HS-27A (cell line): Measurements from ENCODE around the gene HPS3.

Experiments used
- DNase-seq: peaks from one replicate; pipeline ENCODE4 v3.0.0-alpha.2; 2012; ENCODE audit warnings: low read depth, missing footprints

Gene HPS3

DNA sequence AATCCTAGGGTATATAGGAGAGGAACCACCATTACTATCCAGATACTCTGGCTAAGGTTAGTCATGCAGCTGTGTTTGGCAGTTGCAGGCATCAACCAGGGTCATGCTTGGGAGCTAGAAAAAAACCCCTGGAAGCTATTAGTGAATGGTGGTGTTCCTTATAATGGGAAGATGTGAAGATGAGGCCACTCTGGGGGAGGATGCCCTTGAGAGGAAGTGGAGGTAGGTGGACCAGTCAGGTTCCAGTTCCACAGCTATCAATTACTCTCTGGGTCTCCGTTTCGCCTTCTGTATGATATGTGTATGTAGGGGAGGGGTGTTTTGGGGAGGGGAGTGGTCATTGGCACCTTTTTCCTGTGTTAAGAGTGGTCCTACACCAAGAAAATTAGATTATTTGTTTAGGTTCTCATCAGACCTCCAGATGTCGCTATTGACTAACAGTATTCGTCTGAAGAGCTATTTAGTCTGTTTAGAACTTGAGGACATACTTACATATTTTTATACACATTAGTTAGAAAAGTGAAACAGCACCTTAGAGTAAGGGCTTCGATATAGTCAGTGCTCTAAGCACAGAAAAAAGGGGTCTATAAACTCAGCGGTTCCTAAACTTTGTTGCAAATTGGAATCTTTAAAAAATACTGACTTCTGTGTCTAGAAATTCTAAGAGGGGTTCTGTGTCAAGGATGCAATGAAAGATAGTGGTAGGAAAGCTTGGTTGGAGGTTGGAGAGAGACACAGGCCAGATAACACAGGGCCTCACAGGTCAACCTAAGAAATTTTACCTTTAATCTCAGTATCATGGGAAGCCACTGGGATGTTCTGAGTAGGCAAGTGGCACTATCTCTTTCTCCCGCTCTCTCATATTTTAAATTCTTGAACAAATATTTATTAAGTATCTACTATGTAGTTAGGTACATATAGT lies 9.1 kb upstream of the HPS3 start:
- peak; percentile 49 for DNase-seq

DNA sequence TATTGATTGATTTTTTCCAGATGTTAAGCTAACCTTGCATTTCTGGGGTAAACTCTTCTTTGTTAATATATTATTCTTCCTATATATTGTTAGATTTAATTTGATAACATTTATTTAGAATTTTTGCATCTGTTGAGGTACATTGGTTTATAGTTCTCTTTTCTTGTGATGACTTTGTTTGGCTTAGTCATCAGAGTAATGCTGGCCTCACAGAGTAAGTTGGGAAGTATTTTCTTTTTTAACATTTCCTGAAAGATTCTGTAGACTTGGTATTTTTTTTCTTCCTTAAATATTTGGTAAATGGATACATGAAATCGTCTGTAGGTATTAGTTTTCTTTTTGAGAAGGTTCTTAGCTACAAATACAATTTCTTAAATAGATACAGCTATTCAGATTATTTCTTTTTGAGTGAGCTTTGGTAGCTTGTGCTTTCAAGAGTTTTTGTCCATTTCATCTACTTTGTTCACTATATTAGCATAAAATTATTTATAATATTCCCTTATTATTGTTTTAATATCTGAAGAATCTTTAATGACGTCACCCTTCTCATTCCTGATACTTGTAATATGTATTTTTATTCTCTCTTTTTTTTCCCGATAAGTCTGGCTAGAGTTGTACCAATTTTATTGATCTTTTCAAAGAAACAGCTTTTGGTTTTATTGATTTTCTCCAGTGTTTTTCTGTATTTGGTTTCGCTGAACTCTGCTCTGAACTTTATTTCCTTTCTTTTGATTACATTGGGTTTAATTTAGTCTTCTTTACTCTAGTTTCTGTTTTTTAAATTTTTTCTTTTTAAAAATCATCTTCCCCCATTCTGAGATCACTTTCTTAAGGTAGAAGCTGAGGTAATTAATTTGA lies 6.5 kb upstream of the HPS3 start:
- DNase-seq, result no peak

DNA sequence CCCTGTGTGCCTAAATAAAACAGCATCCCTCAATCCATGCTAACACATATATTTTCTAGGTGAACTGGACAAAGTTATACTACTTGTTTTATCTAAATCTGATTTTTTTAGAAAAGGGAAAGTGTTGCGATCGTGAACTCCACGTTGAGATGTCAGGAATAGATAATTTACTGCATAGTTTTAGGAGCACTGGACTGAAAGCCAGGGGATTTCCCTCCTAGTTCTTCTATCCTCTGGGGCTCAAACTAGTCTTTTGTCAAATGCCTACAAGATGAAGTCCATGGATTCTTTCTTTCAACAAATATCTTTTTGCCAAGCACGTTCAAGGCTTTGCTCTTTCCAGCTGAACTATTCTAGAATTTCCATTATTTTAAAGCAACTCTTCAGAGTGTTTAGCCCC lies 617 bp upstream of the HPS3 start:
- no peak for DNase-seq

DNA sequence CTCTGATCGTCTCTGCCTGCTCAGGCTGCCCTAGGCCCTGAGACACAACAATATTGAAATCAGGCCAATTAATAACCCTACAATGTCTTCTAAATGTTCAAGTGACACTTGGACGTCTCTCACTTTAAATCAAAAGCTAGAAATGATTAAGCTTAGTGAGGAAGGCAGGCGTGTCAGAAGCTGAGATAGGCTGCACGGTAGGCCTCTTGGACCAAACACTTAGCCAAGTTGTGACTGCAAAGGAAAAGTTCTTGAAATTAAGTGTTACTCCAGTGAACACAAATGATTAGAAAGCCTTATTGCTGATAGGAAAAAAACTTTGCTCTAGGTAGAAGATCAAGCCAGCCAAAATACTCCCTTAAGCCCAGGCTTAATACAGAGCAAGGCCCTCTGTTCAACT lies 2.2 kb downstream of the HPS3 start:
- no peak for DNase-seq

DNA sequence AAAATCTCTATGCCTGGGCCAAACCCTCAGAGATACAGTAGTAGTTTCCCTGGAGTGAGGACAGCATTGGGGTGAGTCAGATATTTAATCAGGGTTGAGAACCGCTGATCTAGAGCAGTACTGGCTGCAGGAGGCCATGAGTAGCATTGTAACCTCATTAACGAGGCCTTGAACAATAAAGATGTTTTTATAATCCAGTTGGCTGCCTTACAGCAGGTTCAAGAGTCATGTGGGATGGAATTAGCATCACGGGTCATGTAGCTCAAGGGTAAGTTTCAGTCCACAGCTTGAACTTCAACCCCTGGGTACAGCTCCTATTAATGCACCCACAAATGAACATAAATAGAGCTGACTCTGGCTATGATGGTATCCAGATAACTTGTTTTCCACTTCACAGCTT lies 5.1 kb downstream of the HPS3 start:
- no peak for DNase-seq

DNA sequence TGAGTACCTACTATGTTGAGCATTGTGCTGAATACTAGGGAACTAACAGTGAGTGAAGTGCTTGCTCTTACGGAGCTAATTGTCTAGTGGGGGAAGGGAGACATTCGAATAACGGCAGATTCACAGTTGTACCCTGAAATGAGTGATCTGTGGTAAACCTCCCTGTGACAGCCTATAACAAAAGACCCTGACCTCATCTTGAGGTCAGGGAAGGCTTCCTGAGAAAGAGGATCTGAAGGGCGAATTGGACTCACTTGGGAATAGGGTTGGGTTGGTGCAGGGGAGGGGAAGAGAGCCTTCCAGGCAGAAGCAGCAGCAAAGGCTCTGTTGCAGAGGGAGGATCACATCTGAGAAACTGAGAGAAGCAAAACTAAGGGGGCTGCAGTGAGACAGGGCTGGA lies 13.2 kb downstream of the HPS3 start:
- DNase-seq, result no peak

DNA sequence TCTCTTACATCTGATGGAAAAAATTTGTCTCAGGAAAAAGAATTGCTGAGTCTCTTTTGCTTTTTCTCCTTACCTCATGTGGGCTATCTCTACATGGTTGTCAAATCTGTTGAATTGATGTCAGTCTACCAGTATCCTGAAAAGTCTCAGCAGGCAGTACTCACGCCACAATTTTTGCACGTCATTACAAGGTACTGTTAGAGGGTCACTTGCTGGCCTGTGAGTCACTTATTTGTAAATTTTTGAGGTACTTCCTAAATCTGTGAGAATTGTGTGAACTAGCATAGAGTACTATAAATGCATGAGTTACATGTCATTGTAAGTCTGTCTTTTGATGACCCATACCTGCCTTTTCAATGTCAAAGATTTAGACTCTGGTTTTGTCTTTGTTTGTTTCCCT lies 15.9 kb downstream of the HPS3 start:
- DNase-seq, result no peak

DNA sequence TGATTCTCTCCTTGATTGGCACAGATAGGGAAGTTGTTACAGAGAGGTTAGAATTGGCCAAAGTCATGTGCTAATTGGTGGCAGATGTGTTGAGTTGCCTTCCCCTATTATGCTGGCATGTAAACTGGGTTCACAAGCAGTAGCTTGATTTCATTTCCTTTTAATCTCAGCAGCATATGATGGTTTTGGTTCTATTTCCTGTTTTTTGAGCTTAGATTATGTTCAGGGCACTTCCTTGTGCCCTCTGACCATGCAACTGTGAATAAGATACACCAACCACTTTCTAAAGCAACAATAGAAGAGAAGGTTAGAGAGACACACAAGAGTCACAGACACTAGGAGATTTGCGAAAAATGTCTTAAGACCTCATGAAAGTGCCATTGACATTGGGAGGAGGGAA lies 16.5 kb downstream of the HPS3 start:
- DNase-seq, result no peak

DNA sequence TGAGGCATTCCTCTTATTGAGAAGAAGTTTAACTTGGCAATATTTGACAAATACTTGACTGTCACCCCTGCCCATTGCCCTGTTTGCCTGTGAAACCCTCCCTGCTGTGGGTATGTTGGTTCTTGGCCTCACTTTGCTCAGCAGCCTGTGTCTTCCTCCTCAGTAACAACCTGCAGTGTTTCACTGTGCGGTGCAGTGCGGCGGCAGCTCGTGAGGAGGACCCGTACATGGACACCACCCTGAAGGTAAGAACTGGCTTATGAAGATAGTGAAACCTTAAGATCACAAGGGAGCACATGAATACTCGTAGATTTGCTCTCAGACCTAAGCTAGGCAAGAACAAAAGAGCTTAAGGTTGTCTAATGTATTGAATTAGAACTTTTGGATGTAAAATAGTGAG lies 21.0 kb downstream of the HPS3 start:
- no peak for DNase-seq

DNA sequence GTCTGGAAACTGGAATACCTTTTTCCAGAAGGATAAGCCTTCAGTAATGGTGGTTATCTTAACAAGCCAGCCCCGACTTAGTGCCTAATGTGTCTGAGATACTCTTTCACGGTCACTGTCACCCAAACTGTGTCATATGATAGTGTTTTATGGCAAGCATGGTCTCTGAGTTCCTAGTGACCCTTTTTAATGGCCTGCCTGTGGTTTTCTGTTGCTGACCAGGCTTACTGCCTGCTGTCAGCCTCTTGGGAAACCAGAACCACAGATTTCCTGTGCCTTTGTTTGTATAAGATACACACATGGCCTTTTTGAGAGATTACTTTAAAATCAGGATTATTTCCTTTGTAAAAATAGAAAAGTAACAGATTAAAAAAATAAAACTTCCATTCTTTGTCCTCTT lies 22.4 kb downstream of the HPS3 start:
- no peak for DNase-seq

DNA sequence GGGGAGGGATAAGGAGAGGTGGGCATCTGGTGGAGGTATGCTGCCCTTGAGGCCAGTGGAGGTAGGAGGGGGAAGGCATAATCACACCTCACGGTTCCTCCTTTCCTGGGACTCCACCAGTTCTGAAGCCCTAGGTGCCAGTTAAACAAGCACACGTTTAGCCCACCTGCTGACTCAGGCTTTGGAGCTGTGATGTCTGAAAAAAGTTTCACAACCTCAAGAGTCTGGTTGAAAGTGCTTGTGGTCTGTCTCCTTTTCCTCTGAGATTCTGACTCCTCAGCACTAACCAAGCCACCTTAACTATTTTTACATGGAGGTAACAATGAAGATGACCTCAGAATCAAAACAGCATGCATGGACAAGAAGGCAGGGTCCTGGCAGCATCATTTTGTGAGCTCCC lies 23.0 kb downstream of the HPS3 start:
- DNase-seq, result no peak

DNA sequence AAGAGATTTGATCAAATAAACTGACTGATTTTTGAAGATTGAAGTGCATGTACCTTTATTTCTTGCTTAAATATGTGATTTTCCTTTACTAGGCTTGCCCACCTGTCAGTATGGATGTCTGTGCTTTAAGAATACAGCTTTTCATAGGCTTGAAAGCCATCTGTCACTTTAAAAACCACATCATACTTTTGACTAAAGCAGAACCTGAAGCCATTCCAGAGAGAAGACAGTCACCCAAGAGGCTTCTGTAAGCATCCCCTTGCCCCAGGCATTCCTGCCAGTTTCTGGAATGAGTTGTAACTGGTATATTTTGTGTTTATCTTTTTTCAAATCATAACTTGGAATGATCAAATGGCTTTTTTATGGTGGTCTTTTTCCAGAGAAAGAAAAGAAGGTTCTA lies 24.0 kb downstream of the HPS3 start:
- no peak for DNase-seq

DNA sequence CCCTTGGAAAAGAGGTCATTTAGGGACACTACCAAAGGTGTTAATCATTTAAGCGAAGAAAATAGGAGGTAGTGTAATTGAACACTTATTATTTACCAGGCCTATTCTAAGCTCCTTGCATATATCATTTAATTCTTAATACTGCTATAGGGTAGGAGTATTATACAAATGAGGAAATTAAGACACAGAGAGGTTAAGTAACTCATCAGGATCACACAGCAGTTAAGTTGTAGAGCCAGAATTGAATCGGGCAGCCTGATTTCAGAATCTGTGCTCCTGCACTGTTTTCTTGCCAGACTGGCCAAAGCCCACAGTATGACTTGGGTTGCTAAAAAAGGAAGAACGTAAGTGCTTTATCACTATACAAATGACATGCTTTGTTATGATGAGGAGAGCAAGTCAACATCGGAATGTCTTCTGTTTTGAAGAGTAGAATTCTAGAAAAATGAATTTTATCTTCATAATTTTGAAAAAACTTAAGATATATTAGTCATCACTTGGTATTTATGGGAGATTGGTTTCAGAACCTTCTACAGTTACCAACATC lies 31.4 kb downstream of the HPS3 start:
- DNase-seq, result no peak

DNA sequence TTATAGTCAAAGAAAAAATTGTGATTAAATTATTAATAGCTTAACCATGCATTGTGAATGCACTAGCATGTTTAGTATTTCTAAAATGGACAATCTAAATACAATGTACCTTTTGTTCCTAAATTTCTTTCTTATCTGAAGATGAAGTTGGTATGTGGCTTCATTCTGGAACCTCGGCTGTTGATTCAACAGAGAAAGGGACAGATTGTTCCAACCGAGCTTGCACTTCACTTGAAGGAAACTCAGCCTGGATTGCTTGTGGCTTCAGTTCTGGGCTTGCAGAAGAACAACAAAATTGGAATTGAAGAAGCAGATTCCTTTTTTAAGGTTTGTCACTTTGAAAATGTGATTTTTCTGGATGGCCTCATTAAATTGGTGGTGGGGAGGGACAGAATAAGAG lies 32.6 kb downstream of the HPS3 start:
- DNase-seq, result no peak

DNA sequence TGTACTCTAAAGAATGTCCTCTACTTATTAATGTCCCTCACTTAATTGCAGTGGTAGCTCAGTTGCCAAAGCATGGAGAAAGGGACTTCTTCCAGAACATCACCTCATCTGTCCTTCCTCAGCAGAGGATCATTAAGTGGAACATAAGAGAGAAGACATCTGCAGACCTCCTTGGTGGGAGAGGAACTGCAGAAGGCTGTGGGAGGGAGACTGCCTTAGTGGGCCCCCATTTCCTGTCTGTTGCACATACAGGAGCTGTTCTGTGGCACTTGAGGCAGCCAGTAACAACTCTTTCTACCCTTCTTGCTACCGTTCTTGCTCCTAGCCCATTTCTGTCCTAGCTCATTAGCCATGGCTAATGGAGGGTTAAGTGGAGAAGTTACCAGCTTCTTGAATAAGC lies 33.6 kb downstream of the HPS3 start:
- no peak for DNase-seq

DNA sequence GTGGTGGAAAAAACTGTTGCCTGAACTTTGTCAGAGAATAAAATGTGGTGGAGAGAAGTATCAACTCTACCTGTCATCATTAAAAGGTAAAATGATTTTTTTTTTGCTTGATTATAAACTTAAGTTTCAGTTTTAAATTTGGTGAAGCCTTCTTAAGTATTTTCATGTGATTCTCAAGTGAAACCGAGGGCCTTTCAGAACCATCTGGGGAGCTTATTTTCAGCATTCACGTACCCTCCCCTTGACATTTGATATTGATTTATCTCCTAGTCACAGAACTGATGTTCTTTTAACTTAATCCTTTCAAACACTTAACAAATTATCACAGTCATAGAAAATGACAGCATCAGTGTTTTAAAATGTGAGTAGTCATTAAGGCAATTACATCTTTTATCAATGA lies 38.5 kb downstream of the HPS3 start:
- no peak for DNase-seq

DNA sequence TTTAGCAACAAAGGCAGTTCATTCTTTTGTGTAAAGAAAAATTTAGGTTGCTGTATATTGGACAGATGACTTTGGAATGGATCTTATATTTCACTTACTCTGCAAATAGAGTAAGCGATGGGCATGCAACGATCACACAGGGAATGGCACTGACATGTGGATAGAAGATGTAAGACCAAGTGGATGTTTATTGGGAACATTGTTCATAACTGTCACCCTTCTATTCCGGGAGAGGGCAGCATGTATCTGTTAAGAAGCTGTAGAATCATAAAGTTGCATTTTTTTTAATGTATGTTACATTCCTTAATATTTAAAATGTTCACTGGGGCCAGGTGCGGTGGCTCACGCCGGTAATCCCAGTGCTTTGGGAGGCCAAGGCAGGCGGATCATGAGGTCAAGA lies 41.2 kb downstream of the HPS3 start:
- no peak for DNase-seq

DNA sequence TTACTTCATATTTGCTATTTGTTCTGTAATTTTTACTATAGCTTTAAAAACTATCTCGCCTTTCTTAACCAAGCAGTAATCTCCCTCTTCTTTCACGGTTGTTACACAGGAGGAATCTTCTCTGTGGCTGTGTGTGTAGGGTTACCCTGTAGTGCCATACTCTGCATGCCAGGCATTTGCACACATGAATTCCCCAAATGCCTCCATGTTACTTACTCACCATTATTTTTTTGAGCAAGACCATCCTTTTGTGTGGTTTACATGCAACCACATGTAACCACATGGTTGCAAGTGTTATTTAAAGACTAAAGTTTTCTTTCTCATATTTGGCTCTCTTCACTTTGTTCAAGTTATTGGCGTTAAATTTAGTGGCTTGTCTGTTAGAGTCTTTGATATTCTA lies 45.5 kb downstream of the HPS3 start:
- DNase-seq, result no peak

DNA sequence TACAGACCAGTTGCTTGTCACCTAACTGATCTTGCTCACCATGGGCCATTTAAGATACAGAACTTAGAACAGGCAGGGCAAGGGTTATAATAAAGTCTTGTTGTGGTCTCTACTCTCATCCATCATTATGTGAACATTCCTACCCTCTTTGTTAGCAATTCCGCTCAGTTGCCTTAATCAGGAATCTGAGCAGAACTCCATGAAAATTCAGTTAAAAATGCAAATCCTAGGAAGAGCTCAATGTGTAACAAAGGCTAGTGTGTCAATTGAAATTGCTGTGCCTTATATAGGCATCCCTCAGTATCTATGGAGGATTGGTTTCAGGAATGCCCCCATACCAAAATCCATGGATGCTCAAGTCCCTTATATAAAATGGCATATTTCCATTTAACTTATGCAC lies 47.7 kb downstream of the HPS3 start:
- no peak for DNase-seq

DNA sequence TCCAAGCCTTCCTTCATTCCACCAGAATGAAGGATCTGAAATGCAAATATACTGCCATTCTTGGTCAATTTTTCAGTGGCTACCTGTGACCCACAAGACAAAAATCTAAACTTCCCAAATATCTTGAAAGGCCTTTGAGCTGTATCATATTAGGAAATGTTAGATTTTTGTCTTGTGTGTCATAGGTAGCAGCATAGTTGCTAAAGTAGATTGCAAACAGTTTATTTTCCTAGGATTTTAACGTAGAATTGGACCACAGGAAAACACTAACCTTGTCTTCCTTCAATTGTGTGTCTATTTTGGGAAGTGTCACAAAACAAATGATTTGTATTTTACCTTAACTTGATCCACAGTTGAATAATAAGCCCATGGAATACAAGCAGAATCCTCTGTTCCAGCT lies 49.8 kb downstream of the HPS3 start:
- DNase-seq, result peak; percentile 82

DNA sequence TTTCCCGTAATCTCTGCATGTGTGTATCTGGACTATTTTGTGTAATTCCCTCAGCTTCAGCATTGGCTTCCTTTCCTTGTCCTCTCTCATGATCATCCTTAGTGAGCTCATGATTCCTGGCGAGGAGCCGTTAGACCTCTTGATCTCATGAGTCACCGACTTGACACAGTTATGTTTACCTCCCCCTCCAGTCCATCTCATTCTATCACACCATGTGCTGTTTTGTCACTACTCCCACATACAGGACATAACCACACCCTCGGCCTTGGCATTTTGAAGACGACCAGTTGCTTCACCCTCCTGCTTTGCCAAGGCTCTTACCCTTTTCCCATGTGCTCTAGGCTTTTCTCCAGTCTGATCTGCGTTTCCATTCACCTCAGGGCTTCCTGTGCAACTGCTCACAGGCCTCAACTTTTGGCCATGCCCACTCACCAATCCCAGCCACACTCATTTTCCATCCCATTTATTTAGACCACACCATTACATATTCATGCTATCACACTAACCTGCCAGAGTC lies 50.7 kb downstream of the HPS3 start:
- DNase-seq, result peak; percentile 99

DNA sequence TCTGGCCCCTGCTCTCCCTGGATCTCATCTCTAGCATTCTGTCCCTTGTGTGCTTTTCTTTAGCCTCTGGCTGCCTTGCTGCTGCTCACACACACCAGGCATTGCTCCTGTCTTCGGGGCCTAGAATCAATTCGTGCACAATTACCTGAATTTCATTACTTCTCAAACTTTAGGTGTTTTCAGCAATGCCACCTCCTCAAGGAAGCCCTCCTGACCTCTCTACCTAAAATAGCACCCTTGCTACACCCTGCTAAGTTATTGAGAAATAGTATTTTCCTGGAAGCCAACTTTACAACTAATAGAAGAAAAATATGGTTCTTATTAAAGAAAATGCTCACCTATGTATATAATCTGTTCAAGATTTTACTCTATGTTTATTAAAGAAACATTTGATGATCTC lies 51.7 kb downstream of the HPS3 start:
- no peak for DNase-seq

DNA sequence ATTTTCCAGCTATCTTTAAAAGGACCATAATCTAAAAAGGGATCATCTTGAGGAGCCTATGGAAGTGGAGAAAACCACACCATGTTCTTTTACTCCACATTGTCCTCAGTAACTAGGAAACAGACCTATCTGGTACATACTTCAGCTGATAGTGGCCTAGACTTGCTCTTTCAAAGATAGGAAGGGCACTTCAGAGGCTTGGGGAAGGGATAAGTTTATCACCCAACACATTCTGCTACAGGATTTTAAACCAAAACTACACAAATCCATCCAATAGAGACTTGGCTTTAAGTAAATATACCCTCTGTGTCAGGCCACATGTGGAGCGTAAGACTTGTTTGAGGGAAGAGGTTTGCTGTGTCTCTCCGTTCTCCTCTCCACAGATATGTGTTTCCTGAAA lies 56.8 kb downstream of the HPS3 start:
- no peak for DNase-seq
